Esophagus squamous epithelium (tissue), 4 donors: ENCODE results near the gene TP53I11.

Source experiments
- POLR2A ChIP-seq, 4 donors: fragments of 450-650 bp; IDR thresholded peaks; one replicate each; pipeline ENCODE4 v1.6.1; 2017; ENCODE audit warnings: antibody characterized with exemption in 4 of 4, mild to moderate bottlenecking in 4 of 4, moderate library complexity in 3 of 4
- TF ChIP-seq, protein P1 (sequence below), 6 experiments: fragments of 450-650 bp in 4 of 6; fragments of 200-600 bp in 2 of 6; sonication (generic) in 2 of 6; IDR thresholded peaks; one replicate each; pipeline ENCODE4 v1.5.1; 2016 to 2019; ENCODE audit warnings: antibody characterized with exemption in 6 of 6, mild to moderate bottlenecking in 4 of 6, moderate library complexity in 4 of 6

DNA sequence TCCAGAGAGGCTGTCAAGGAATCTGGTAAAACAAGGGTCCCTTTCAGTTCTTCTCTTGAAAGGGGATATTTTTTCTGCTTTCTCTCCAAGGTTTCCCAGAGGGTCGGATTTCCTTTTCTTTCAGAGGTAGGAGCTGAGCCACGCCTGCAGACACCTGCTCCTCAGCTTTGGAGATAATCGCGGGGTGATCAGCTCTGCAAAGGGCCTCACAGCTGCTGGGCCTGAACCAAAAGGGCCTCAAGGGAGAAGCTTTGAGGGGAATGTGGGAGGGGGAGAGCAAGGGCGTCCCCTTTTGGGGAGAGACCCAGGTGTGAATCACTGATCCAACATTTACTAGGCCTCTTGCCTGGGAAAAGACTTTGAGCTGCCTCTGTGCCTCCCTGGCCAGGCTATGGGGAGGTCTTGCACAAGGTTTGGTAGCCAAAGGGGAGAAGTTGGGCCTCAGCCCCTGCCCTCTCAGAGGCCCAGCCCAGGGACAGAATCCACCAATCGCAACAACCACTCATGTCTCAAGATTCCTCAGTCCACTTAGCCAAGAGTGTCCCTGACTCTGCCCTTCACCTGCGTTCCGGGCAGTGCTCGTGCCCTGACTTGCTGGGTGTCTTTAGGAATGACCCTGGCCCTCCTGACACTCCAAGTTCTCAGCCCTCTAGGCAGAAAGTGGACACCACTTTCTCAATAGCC, 14.0 kb upstream of the TP53I11 start:
- TF ChIP-seq, protein P1, sequence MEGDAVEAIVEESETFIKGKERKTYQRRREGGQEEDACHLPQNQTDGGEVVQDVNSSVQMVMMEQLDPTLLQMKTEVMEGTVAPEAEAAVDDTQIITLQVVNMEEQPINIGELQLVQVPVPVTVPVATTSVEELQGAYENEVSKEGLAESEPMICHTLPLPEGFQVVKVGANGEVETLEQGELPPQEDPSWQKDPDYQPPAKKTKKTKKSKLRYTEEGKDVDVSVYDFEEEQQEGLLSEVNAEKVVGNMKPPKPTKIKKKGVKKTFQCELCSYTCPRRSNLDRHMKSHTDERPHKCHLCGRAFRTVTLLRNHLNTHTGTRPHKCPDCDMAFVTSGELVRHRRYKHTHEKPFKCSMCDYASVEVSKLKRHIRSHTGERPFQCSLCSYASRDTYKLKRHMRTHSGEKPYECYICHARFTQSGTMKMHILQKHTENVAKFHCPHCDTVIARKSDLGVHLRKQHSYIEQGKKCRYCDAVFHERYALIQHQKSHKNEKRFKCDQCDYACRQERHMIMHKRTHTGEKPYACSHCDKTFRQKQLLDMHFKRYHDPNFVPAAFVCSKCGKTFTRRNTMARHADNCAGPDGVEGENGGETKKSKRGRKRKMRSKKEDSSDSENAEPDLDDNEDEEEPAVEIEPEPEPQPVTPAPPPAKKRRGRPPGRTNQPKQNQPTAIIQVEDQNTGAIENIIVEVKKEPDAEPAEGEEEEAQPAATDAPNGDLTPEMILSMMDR (IDR thresholded peaks at IDR 0.05) = no peak
- TF ChIP-seq POLR2A (IDR thresholded peaks at IDR 0.05) = no peak
